K562 (cell line): ENCODE measurements around the gene USP28. TPM values are rescaled to one million over a fixed set of nuclear protein-coding genes. Genes with fewer than 3 reads are reported as not detected.

Experiments
- ATAC-seq: fragments of 200-7000 bp; cut with Tn5 transposase; 3 replicates; pipeline ENCODE4 v1.9.1; 2020; ENCODE audit warnings: moderate library complexity
- BruUV-seq: library from RNA; stranded (reverse); fragments of 400-500 nt; replicated peaks from 2 replicates; lab custom pipeline; 2021; lab: Mats Ljungman, UMichigan
- CTCF ChIA-PET: fragments of 300-600 bp; formaldehyde crosslinking; extraction: SDS; loops from one replicate; lab custom pipeline; 2021; ENCODE audit warnings: low intra/inter-chr PET ratio; lab: Yijun Ruan, JAX
- POLR2A ChIA-PET: fragments of 300-600, 350-650 bp; sonication (Branson Sonifier 250); formaldehyde crosslinking; extraction: SDS; loops from one replicate; lab custom pipeline; 2021; ENCODE audit warnings: antibody characterized with exemption, inconsistent platforms; lab: Yijun Ruan, JAX
- DNase-seq, 4 experiments: peaks; one replicate each; pipeline versions ENCODE4 v3.0.0 to v3.0.0-alpha.2; 2011 to 2018; ENCODE audit warnings: low spot score in 3 of 4, mixed read lengths in 3 of 4; ENCODE audit errors: extremely low read depth in 1 of 4
- FAIRE-seq: peaks from 2 replicates; lab custom pipeline; 2011; peaks lifted over from hg19 to GRCh38; lab: Jason Lieb, UNC
- H2AFZ ChIP-seq: 2 replicates; pipeline ENCODE4 v1.6.0; 2011; ENCODE audit warnings: low read depth, low read length, control low read depth, inconsistent platforms
- H3K27ac ChIP-seq: fragments of 200-600 bp; 3 replicates; pipeline ENCODE4 v1.8.0; 2011; ENCODE audit warnings: low read depth, mild to moderate bottlenecking, control low read depth, inconsistent platforms, low read length, moderate library complexity, mixed read lengths; ENCODE audit errors: extremely low read depth
- H3K27me3 ChIP-seq, 2 experiments: fragments of 300-600 bp in 1 of 2; 2 replicates in 1 of 2; 3 replicates in 1 of 2; pipeline versions ENCODE4 v1.6.0 to v1.8.0; 2011; ENCODE audit warnings: inconsistent platforms in 2 of 2, low read length in 2 of 2, mild to moderate bottlenecking in 1 of 2, mixed read lengths in 1 of 2, moderate library complexity in 1 of 2; ENCODE audit not compliant: control insufficient read depth in 2 of 2, insufficient read depth in 2 of 2
- H3K36me3 ChIP-seq: fragments of 300-600 bp; 3 replicates; pipeline ENCODE4 v1.8.0; 2011; ENCODE audit warnings: mild to moderate bottlenecking, low read length, inconsistent platforms; ENCODE audit not compliant: control insufficient read depth, insufficient read depth
- H3K4me1 ChIP-seq, 2 experiments: fragments of 200-600 bp in 1 of 2; replicated peaks in 1 of 2; 2 replicates in 1 of 2; 3 replicates in 1 of 2; pipeline versions ENCODE4 v1.5.1 to v1.8.0; 2011; ENCODE audit warnings: inconsistent platforms in 2 of 2, low read length in 2 of 2, mild to moderate bottlenecking in 1 of 2, mixed read lengths in 1 of 2, moderate library complexity in 1 of 2; ENCODE audit not compliant: control insufficient read depth in 2 of 2, insufficient read depth in 2 of 2
- H3K4me2 ChIP-seq: 2 replicates; pipeline ENCODE4 v1.6.1; 2011; ENCODE audit warnings: low read length, control low read depth, inconsistent platforms, mixed read lengths; ENCODE audit not compliant: insufficient read depth
- H3K4me3 ChIP-seq: fragments of 200-600 bp; sonication (generic), shearing (Covaris generic); 2 replicates; pipeline ENCODE4 v1.5.1; 2016; ENCODE audit warnings: control low read depth, inconsistent platforms
- H3K79me2 ChIP-seq: fragments of 200-600 bp; 3 replicates; pipeline ENCODE4 v1.8.0; 2011; ENCODE audit warnings: low read length, inconsistent platforms; ENCODE audit not compliant: control insufficient read depth, insufficient read depth
- H3K9ac ChIP-seq, 2 experiments: 2 replicates each; pipeline versions ENCODE4 v1.6.0 to v1.6.1; 2011; ENCODE audit warnings: low read depth in 2 of 2, low read length in 2 of 2, control low read depth in 1 of 2, inconsistent platforms in 1 of 2, mild to moderate bottlenecking in 1 of 2, mixed read lengths in 1 of 2; ENCODE audit not compliant: insufficient read depth in 1 of 2
- H3K9me1 ChIP-seq: one replicate; pipeline ENCODE4 v1.6.0; 2011; ENCODE audit warnings: inconsistent platforms, mild to moderate bottlenecking, low read length, moderate library complexity; ENCODE audit not compliant: control insufficient read depth, insufficient read depth
- H3K9me3 ChIP-seq: replicated peaks from 2 replicates; pipeline ENCODE4 v1.5.1; 2011; ENCODE audit warnings: low read depth, low read length, inconsistent platforms; ENCODE audit not compliant: control insufficient read depth, insufficient read depth
- H4K20me1 ChIP-seq: replicated peaks from 2 replicates; pipeline ENCODE4 v1.6.1; 2011; ENCODE audit warnings: low read length, inconsistent platforms, mixed read lengths; ENCODE audit not compliant: control insufficient read depth, insufficient read depth
- NFIC ChIP-seq: fragments of 450-650 bp; IDR thresholded peaks from 2 replicates; pipeline ENCODE4 v1.6.1; 2017; ENCODE audit warnings: mild to moderate bottlenecking, inconsistent platforms
- WGBS: fragments of 100-300 bp; shearing (Covaris generic); methylation state at CpG from one replicate; pipeline ENCODE4 v1.1.6; 2016; ENCODE audit warnings: low coverage, mixed read lengths; ENCODE audit not compliant: insufficient coverage; ENCODE audit errors: missing lambda C conversion rate; 5-methylcytosine and 5-hydroxymethylcytosine counted together
- in situ Hi-C: fragments of 300-500 bp; cut with MboI; formaldehyde crosslinking; loops from 4 replicates; pipeline ENCODE4 v1.15.0; 2018; ENCODE audit warnings: inconsistent platforms, mixed read lengths
- intact Hi-C: fragments of 100-400 bp; cut with micrococcal nuclease; formaldehyde crosslinking; loops from 2 replicates; pipeline ENCODE4 v1.14.2; 2022
- polyA plus RNA-seq, 8 experiments: library from polyadenylated mRNA; depleted of rRNA in 4 of 8; stranded (reverse) in 5 of 8; unstranded in 3 of 8; fragments of >200 nt; fragmentation: Nextera tagmentation in 2 of 8; fragmentation: Illumina TruSeq in 1 of 8; extraction: Ambion mirVana in 2 of 8; extraction: Trizol in 1 of 8; gene quantifications; 2 replicates each; pipeline versions ENCODE4 v1.2.1 to v1.2.3, GENCODE V29; 2011 to 2014; ENCODE audit warnings: inconsistent platforms in 1 of 8, missing spikeins in 1 of 8
- total RNA-seq, 7 experiments: library from RNA; depleted of rRNA in 6 of 7; stranded (reverse); fragments of >200 nt in 6 of 7; fragmentation: Illumina TruSeq in 2 of 7; extraction: Trizol in 2 of 7; gene quantifications; 2 replicates each; pipeline versions ENCODE4 v1.2.1 to v1.2.3, GENCODE V29; 2011 to 2021; ENCODE audit warnings: low replicate concordance in 1 of 7
- TF ChIP-seq, protein P1 (sequence below), 2 experiments: fragments of 450-650 bp in 1 of 2; sonication (generic) in 1 of 2; formaldehyde crosslinking in 1 of 2; IDR thresholded peaks in 1 of 2; conservative IDR thresholded peaks in 1 of 2; 2 replicates each; pipeline versions ENCODE4 v1.6.1 to v1.8.1; 2016 to 2023; ENCODE audit warnings: mild to moderate bottlenecking in 2 of 2, moderate library complexity in 2 of 2, inconsistent platforms in 1 of 2, missing genetic modification reagents in 1 of 2
- TF ChIP-seq, protein P2 (sequence below): fragments of 200-800 bp; sonication (Bioruptor generic); IDR thresholded peaks from 2 replicates; pipeline ENCODE4 v1.6.1; 2017; ENCODE audit warnings: missing genetic modification characterization, missing compliant biosample characterization

USP28 gene
- total and polyA plus RNA-seq, 9 of the 15 experiments (the other 6 are each of a cell fraction or from before 2014, with no cell fraction given), result 3.7 to 42.7 (median 20.3) TPM

DNA sequence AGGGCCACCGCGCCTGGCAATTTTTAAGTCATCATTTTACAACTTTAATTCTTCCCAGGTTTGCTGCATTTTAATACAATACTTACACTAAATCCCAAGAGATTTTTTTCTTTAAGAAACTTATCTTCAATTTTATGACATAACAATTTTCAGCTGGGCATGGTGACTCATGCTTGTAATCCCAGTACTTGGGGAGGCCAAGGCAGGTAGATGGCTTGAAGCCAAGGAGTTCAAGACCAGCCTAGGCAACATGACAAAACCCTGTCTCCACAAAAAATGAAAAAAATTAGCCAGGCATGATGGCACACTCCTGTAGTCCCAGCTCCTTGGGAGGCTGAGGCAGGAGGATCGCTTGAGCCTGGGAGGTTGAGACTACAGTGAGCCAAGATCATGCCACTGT, 56.9 kb downstream of the USP28 start:
- CTCF ChIA-PET, result no interaction called here
- no peak overlapping the region for H3K4me2 ChIP-seq
- H3K9me1 ChIP-seq, result no peaks in the 10 kb centered on the region
- FAIRE-seq, result no peak
- H3K9ac ChIP-seq, result no peak overlapping the region
- in situ Hi-C loops (no loop called here), intact Hi-C loops (no loop called here)
- no TSS peak for BruUV-seq
- H2AFZ ChIP-seq, result no peak overlapping the region
- POLR2A ChIA-PET, result no interaction called here
- H4K20me1 ChIP-seq, result no peaks in the 10 kb centered on the region
- H3K9me3 ChIP-seq, result no peaks in the 10 kb centered on the region
- TF ChIP-seq, protein P1, sequence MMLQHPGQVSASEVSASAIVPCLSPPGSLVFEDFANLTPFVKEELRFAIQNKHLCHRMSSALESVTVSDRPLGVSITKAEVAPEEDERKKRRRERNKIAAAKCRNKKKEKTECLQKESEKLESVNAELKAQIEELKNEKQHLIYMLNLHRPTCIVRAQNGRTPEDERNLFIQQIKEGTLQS (IDR thresholded peaks at IDR 0.05), result peak; percentile 32; the same call in 1 of the 2 replicates
- TF ChIP-seq, protein P1 (CRISPR knock-in tag; conservative IDR thresholded peaks at IDR 0.05), result no peak
- TF ChIP-seq, protein P2, sequence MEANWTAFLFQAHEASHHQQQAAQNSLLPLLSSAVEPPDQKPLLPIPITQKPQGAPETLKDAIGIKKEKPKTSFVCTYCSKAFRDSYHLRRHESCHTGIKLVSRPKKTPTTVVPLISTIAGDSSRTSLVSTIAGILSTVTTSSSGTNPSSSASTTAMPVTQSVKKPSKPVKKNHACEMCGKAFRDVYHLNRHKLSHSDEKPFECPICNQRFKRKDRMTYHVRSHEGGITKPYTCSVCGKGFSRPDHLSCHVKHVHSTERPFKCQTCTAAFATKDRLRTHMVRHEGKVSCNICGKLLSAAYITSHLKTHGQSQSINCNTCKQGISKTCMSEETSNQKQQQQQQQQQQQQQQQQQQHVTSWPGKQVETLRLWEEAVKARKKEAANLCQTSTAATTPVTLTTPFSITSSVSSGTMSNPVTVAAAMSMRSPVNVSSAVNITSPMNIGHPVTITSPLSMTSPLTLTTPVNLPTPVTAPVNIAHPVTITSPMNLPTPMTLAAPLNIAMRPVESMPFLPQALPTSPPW, result no peak
- peak; percentile 39; the same call in 1 of the 2 replicates for TF ChIP-seq NFIC
- 87% methylated on average over 3 of the region's 3 CpGs for WGBS
- no peak for ATAC-seq
- H3K36me3 ChIP-seq, result peaks cover 25% of the 10 kb centered on the region; the same call in 2 of the 3 replicates
- H3K27ac ChIP-seq, result no peak overlapping the region
- no peak overlapping the region for H3K4me3 ChIP-seq
- no peaks in the 10 kb centered on the region for H3K27me3 ChIP-seq
- H3K79me2 ChIP-seq, result no peaks in the 10 kb centered on the region
- no peaks in the 10 kb centered on the region for H3K4me1 ChIP-seq
- DNase-seq, result peak in 1 of 4 experiments; percentile 5
